ENCODE data around the gene EXOSC9. TPM values are rescaled to one million over a fixed set of nuclear protein-coding genes. Genes with fewer than 3 reads are reported as not detected.

EXOSC9 gene, protein sequence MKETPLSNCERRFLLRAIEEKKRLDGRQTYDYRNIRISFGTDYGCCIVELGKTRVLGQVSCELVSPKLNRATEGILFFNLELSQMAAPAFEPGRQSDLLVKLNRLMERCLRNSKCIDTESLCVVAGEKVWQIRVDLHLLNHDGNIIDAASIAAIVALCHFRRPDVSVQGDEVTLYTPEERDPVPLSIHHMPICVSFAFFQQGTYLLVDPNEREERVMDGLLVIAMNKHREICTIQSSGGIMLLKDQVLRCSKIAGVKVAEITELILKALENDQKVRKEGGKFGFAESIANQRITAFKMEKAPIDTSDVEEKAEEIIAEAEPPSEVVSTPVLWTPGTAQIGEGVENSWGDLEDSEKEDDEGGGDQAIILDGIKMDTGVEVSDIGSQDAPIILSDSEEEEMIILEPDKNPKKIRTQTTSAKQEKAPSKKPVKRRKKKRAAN
- 30.7 and 59.6 TPM in 2 replicates for total RNA-seq

GRCh38 chr4:121800961-121801714 lies at the start of gene EXOSC9:
EXOSC9 (plus strand) TSS chr4:121801323; CDS start chr4:121801425, 102 bp downstream.

GRCh38 chr4:121764702-121765367 lies 36.3 kb upstream of the EXOSC9 start, which contains the start of gene SMIM43:
SMIM43 (minus strand) TSS chr4:121765164; CDS start chr4:121765105, 59 bp downstream.

GRCh38 chr4:121823505-121824170 lies 22.5 kb downstream of the EXOSC9 start, which contains the start of gene CCNA2:
CCNA2 (minus strand) TSS chr4:121823883; CDS start chr4:121823628, 255 bp downstream.

Other genes with a start within 250 kb of the EXOSC9 start
- 1,122 and 1,336 TPM in 2 replicates for gene ANXA5, start 104.3 kb upstream of the EXOSC9 start, total RNA-seq
- gene SMIM43, start 36.2 kb upstream of the EXOSC9 start, total RNA-seq = 0.38 and 3.4 TPM in 2 replicates
- 9.6 and 97.6 TPM in 2 replicates for gene CCNA2, start 22.6 kb downstream of the EXOSC9 start, total RNA-seq
- 22.8 and 27.9 TPM in 2 replicates for gene BBS7, start 69.2 kb downstream of the EXOSC9 start, total RNA-seq
- under 0.01 and 0.19 TPM in 2 replicates for gene TRPC3, start 150.7 kb downstream of the EXOSC9 start, total RNA-seq

Data from regular cardiac myocyte (primary cell).